Stimulated activated CD8-positive, alpha-beta memory T cell treated with anti-CD3 and anti-CD28 coated beads, Interleukin-7, amount 100 ng/mL, for 24 hours (primary cell): ENCODE results near the gene C1orf216.
"Not testable (repeated sequence)": the region's sequence is repeated elsewhere in the genome, so short reads cannot be mapped to it uniquely, and the experiment has no call there.

Experiments used
- DNase-seq: peaks from one replicate; pipeline ENCODE4 v3.0.0-alpha.2; 2020; ENCODE audit warnings: low read depth

C1orf216 gene

GRCh38 chr1:35718492-35719336 is at the start of gene C1orf216:
Gene C1orf216, minus strand, starts transcription at chr1:35718884. Its CDS starts 2,563 bp downstream, at chr1:35716321.
- peak; percentile 40 for DNase-seq

GRCh38 chr1:35764283-35764682 is 45.6 kb upstream of the C1orf216 start:
- DNase-seq: no peak

GRCh38 chr1:35763201-35763600 is 44.5 kb upstream of the C1orf216 start:
- no peak for DNase-seq

GRCh38 chr1:35762141-35762540 is 43.5 kb upstream of the C1orf216 start:
- DNase-seq: no peak

GRCh38 chr1:35756064-35756463 is 37.4 kb upstream of the C1orf216 start:
- no peak for DNase-seq

- DNase-seq: no peak
These were observed 35.1 kb upstream of the C1orf216 start for GRCh38 chr1:35753626-35754260.

GRCh38 chr1:35748326-35748725 is 29.6 kb upstream of the C1orf216 start:
- no peak for DNase-seq

GRCh38 chr1:35745124-35745730 is 26.5 kb upstream of the C1orf216 start:
- no peak for DNase-seq

- DNase-seq: no peak
These were observed 18.4 kb upstream of the C1orf216 start for GRCh38 chr1:35737120-35737519.

GRCh38 chr1:35727434-35728040 is 8.9 kb upstream of the C1orf216 start:
- no peak for DNase-seq

GRCh38 chr1:35726450-35727433 is 8.1 kb upstream of the C1orf216 start:
- no peak for DNase-seq

- no peak for DNase-seq
These were observed 6.9 kb upstream of the C1orf216 start for GRCh38 chr1:35725596-35725995.

- no peak for DNase-seq
These were observed 690 bp downstream of the C1orf216 start for GRCh38 chr1:35717911-35718476.

GRCh38 chr1:35715568-35716002 is 3.1 kb downstream of the C1orf216 start:
- DNase-seq: peak; percentile 61

- no peak for DNase-seq
These were observed 3.6 kb downstream of the C1orf216 start for GRCh38 chr1:35714921-35715567.

GRCh38 chr1:35711098-35711497 is 7.6 kb downstream of the C1orf216 start:
- not testable (repeated sequence) for DNase-seq

- no peak for DNase-seq
These were observed 9.7 kb downstream of the C1orf216 start for GRCh38 chr1:35708952-35709351.

GRCh38 chr1:35708441-35708921 is 10.2 kb downstream of the C1orf216 start:
- no peak for DNase-seq

GRCh38 chr1:35707601-35708440 is 10.9 kb downstream of the C1orf216 start:
- DNase-seq: no peak
